Endothelial cell (in vitro differentiated cells): ENCODE data around the gene ALKBH5. TPM values are rescaled to one million over a fixed set of nuclear protein-coding genes. Genes with fewer than 3 reads are reported as not detected.

ENCODE experiments used
- DNase-seq: peaks from one replicate; pipeline ENCODE4 v3.0.0; 2021; ENCODE audit warnings: low spot score
- H3K27ac Mint-ChIP-seq: one replicate; pipeline ENCODE4 v1.8.0; 2021; ENCODE audit warnings: mixed read lengths, inconsistent platforms; ENCODE audit not compliant: unreplicated experiment
- H3K27me3 Mint-ChIP-seq: one replicate; pipeline ENCODE4 v1.8.0; 2021; ENCODE audit warnings: mild to moderate bottlenecking, moderate library complexity, mixed read lengths, inconsistent platforms; ENCODE audit not compliant: unreplicated experiment
- H3K36me3 Mint-ChIP-seq: one replicate; pipeline ENCODE4 v1.8.0; 2021; ENCODE audit warnings: mild to moderate bottlenecking, low read depth, mixed read lengths, inconsistent platforms; ENCODE audit not compliant: unreplicated experiment
- H3K4me1 Mint-ChIP-seq: one replicate; pipeline ENCODE4 v1.8.0; 2021; ENCODE audit warnings: mild to moderate bottlenecking, mixed read lengths, inconsistent platforms; ENCODE audit not compliant: unreplicated experiment
- H3K4me3 Mint-ChIP-seq: one replicate; pipeline ENCODE4 v1.8.0; 2021; ENCODE audit warnings: mild to moderate bottlenecking, mixed read lengths, inconsistent platforms; ENCODE audit not compliant: unreplicated experiment
- H3K9me3 Mint-ChIP-seq: one replicate; pipeline ENCODE4 v1.8.0; 2021; ENCODE audit warnings: mixed read lengths, inconsistent platforms; ENCODE audit not compliant: unreplicated experiment
- total RNA-seq: library from RNA; stranded (reverse); fragmentation: NEBNext Ultra II Directional; extraction: Animal tissue kit (Norgen Biotek cat#: 25700); gene quantifications from one replicate; pipeline ENCODE4 v1.2.1, GENCODE V29; 2021; ENCODE audit not compliant: unreplicated experiment
- TF ChIP-seq, protein P1 (sequence below): fragments of 200-600 bp; sonication (generic); IDR thresholded peaks from one replicate; pipeline ENCODE4 v1.5.0; 2021; ENCODE audit warnings: antibody characterized with exemption; ENCODE audit not compliant: unreplicated experiment

ALKBH5 gene
- total RNA-seq, 1 donor from 2014 or later, result 55.3 TPM

GRCh38 chr17:18224053-18224386, 40.4 kb downstream of the ALKBH5 start:
- no peak for DNase-seq
- Mint-ChIP-seq H3K4me3 (no peak overlapping the region), H3K27me3 (peaks cover 23% of the 10 kb centered on the region), H3K27ac (peak overlapping the region; percentile 93), H3K4me1 (peaks cover 21% of the 10 kb centered on the region), H3K36me3 (peaks cover 12% of the 10 kb centered on the region), H3K9me3 (no peaks in the 10 kb centered on the region)
- TF ChIP-seq, protein P1, sequence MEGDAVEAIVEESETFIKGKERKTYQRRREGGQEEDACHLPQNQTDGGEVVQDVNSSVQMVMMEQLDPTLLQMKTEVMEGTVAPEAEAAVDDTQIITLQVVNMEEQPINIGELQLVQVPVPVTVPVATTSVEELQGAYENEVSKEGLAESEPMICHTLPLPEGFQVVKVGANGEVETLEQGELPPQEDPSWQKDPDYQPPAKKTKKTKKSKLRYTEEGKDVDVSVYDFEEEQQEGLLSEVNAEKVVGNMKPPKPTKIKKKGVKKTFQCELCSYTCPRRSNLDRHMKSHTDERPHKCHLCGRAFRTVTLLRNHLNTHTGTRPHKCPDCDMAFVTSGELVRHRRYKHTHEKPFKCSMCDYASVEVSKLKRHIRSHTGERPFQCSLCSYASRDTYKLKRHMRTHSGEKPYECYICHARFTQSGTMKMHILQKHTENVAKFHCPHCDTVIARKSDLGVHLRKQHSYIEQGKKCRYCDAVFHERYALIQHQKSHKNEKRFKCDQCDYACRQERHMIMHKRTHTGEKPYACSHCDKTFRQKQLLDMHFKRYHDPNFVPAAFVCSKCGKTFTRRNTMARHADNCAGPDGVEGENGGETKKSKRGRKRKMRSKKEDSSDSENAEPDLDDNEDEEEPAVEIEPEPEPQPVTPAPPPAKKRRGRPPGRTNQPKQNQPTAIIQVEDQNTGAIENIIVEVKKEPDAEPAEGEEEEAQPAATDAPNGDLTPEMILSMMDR, result no peak

GRCh38 chr17:18224387-18225120, 40.9 kb downstream of the ALKBH5 start:
- H3K4me1 Mint-ChIP-seq, result peaks cover 21% of the 10 kb centered on the region
- H3K36me3 Mint-ChIP-seq, result peaks cover 12% of the 10 kb centered on the region
- peak overlapping the region; percentile 93 for H3K27ac Mint-ChIP-seq
- peak; percentile 41 for DNase-seq
- peak overlapping the region; percentile 94 for H3K4me3 Mint-ChIP-seq
- TF ChIP-seq, protein P1, result no peak
- H3K27me3 Mint-ChIP-seq, result peaks cover 23% of the 10 kb centered on the region
- H3K9me3 Mint-ChIP-seq, result no peaks in the 10 kb centered on the region

DNA sequence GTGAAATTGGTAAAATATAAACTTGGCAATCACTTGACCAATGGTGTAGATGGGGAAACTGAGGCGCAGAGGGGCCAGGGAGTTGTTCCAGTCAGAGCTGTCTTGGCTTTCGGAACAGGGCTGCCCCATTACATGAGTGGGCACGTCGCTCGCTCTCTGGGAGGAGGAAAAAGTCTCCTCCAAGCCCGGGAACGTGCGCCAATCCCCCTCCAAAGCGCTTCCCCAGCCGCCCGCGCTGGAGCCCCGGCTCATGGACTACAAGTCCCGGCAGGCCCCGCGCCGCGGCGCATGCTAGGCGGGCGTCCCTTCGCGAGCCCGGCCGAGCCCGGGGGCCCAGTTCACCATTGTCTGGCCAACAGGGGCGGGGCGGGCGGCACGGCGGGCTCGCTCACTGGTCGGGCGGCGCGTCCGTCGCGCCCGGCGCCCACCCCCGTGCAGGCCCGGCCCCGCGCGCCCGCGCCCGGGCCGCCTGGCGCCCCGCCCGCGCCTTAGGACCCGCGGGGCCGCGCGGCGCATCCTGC, 41.6 kb downstream of the ALKBH5 start, which contains the start of gene LLGL1:
Gene LLGL1, plus strand, starts transcription at position 515 of the 521 bp plus-strand sequence. CDS start 48 bp downstream, outside the sequence.
- H3K4me1 Mint-ChIP-seq, result peaks cover 21% of the 10 kb centered on the region
- peak within 1 kb of the TSS; percentile 98 for H3K4me3 Mint-ChIP-seq
- H3K27ac Mint-ChIP-seq, result peak within 1 kb of the TSS; percentile 93
- peak; percentile 99 for DNase-seq
- TF ChIP-seq, protein P1, result no peak
- no peaks in the 10 kb centered on the region for H3K9me3 Mint-ChIP-seq
- peaks cover 12% of the 10 kb centered on the region for H3K36me3 Mint-ChIP-seq
- peaks cover 23% of the 10 kb centered on the region for H3K27me3 Mint-ChIP-seq

GRCh38 chr17:18225642-18226283, 42.1 kb downstream of the ALKBH5 start:
- TF ChIP-seq, protein P1, result no peak
- Mint-ChIP-seq H3K36me3 (peaks cover 12% of the 10 kb centered on the region), H3K27ac (peak overlapping the region; percentile 77), H3K9me3 (no peaks in the 10 kb centered on the region), H3K27me3 (peaks cover 23% of the 10 kb centered on the region), H3K4me3 (peak overlapping the region; percentile 98), H3K4me1 (peaks cover 21% of the 10 kb centered on the region)
- DNase-seq, result no peak
